ENCODE measurements around the gene RHOB.
"Not testable (repeated sequence)": the region's sequence is repeated elsewhere in the genome, so short reads cannot be mapped to it uniquely, and the experiment has no call there.

The RHOB gene

GRCh38 chr2:20422402-20423271 is 24.2 kb upstream of the RHOB start:
- DNase-seq, result no peak

- no peak for DNase-seq
Observed at GRCh38 chr2:20423359-20423758, 23.5 kb upstream of the RHOB start.

GRCh38 chr2:20423847-20424246 is 23.0 kb upstream of the RHOB start:
- no peak for DNase-seq

GRCh38 chr2:20424300-20425290 is 22.3 kb upstream of the RHOB start:
- peak; percentile 68 for DNase-seq

GRCh38 chr2:20425371-20425881 is 21.4 kb upstream of the RHOB start:
- no peak for DNase-seq

DNA sequence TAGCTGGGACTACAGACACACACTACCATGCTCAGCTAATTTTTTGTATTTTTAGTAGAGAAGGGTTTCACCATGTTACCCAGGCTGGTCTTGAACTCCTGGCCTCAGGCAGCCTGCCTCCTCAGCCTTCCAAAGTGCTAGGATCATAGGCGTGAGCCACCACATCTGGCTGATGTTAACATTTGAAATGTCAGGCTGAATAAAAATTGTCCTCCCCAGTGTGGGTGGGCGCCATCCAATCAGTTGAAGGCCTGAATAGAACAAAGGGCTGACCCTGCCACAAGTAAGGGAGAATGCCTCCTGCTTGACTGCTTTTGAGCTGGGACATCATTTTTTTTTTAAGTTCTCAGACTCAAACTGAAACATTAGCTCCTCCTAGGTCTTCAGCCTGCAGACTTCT is 21.0 kb upstream of the RHOB start:
- no peak for DNase-seq

- DNase-seq, result no peak
Observed at GRCh38 chr2:20427931-20428526, 18.8 kb upstream of the RHOB start.

DNA sequence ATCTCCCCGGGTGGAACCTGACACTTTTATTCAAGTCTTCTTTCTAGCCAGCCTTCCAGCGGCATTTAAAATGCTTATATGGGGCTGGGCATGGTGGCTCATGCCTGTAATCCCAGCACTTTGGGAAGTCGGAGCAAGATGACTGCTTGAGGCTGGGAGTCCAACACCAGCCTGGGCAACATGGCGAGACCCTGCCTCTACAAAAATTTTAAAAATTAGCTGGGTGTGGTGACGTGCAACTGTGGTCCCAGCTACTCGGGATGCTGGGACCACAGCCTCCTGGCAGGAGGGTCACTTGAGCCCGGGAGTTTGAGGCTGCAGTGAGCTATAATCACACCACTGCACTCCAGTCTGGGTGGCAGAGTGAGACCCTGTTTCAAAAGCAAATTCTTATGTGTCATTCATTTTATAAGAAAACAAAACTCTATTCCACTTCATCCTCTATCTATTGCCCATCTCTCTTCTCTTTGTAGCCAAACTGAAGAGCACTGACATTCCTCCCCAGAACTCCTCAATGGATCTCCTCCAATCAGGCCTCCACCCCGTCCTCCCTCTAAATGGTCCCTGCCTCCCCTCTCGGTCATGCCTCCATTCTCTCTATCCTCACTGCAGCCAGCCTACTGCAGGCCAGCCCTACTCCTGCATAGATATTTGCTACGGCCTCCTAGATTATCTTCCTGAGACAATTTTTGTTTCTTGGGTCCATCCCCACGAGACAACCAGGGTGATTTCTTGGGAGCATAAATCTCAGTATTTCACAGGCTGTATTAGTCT is 18.0 kb upstream of the RHOB start:
- no peak for DNase-seq

DNA sequence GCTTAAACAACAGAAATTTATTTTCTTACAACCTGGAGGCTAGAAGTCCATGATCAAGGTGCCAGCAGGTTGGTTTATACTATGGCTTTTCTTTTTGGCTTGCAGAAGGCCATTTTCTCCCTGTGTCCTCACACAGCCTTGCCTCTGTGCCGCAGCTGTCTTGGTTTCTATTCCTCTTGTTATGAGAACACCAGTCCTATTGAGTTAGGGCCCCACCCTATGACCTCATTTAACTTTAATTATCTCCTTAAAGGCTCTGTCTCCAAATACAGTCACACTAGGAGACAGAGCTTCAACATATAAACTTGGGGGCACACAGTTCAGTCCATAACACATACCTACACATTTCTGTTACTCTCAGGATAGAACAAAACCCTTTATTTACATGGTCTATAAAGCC is 17.3 kb upstream of the RHOB start:
- peak; percentile 54 for DNase-seq

DNA sequence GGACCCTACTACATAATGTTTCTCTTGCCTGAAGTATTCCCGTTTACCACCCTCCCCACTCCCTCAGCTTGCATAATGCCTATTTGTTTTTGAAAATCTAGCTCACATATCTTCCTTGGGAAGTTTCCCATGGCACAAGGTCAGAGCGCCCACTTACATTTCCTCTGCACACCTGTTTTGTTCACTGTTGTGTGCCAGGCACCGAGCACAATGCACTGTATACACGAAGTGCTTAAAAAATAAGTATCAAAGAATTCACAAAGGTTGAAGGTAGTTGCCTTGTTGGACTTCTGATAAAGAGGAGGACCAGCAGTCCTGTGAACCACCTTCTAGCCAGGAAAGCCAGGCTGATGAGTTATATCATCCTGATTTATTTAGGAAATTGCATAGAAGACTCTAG is 16.8 kb upstream of the RHOB start:
- DNase-seq, result no peak

- no peak for DNase-seq
Observed at GRCh38 chr2:20430461-20431300, 16.2 kb upstream of the RHOB start.

DNA sequence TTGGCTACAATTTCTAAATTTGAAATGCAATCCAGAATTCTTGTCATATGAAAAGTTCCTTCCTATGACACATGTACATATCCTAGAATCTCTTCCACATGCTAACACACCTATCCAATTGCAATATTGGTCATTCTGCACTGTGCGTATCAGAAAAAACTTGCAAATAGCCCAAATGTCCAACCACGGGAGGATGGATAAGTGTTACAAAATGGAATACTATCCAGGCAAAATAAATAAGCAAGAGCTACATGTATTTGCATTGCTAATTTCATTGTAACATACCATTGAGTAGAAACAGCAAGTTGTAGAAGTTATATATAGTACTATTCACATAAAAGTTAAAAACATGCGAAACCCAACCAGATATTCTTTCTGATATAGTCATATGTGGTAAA is 15.6 kb upstream of the RHOB start:
- no peak for DNase-seq

DNA sequence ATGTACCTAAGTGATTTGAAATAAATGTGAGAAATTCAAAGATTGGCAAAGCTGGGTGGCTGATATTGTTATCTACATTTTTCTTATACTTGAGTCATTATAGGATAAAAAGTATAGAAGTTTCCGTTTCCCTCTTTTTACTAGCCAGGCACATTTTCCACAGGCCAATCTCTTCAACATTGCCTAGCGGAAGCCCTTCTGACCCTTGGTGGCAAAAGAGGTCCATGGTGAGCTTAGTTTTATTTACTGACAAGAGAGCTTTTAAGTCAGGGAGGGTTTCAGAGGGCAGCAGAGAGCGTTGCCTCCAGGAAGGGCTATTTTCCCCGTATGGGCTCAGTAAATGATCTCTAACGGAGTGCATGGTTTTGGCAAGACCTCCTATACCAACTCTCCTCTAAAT is 15.1 kb upstream of the RHOB start:
- DNase-seq, result no peak

GRCh38 chr2:20432714-20433113 is 14.2 kb upstream of the RHOB start:
- no peak for DNase-seq

- DNase-seq, result no peak
Observed at GRCh38 chr2:20433249-20433648, 13.6 kb upstream of the RHOB start.

DNA sequence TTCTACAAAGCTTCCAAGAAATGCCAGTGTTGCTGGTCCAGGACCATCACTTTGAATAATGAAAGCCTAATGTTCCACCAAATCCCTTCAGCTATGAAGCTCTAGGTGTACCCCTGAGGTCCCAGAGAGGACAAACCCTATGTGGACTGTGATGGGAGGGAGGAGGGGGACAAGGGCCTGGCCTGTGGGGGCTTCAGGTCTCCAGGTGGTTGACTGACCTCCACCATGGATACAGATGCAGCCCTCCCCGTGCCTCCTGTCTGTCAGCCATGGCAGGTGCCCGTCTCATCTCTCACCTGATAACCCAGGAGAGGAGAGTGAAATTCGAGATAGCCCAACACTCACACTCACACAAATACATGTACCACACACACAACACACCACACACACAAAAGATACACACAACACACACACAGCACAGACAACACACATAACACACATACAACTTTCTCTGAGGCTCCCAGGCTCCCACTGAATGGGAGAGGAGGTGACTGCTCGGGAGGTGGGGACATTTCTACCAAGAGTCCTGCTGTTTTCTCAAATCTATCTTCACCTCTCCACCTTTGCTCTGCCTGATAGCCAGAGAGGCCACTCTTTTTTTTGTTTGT is 12.8 kb upstream of the RHOB start:
- no peak for DNase-seq

- no peak for DNase-seq
Observed at GRCh38 chr2:20434588-20435294, 12.1 kb upstream of the RHOB start.

DNA sequence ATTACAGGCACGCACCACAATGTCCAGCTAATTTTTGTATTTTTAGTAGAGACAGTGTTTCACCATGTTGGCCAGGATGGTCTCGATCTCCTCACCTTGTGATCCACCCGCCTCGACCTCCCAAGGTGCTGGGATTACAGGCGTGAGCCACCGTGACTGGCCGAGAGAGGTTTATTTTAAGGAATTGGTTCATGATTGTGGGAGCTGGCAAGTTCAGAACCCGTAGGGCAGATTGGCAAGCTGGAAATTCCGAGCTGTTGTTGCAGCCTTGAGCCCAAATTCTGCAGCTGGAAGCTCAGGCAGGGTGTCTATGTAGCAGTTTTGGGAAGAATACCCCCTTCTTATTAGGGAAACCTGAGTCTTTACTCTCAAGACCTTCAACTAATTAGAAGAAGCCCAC is 11.4 kb upstream of the RHOB start:
- not testable (repeated sequence) for DNase-seq

GRCh38 chr2:20436716-20437470 is 10.0 kb upstream of the RHOB start:
- DNase-seq, result no peak

All from CD4-positive, alpha-beta T cell treated with Interferon gamma for 1 hour (primary cell).